ENCODE results near the gene DGKG.

The DGKG gene

GRCh38 chr3:186236357-186237020, 125.5 kb downstream of the DGKG start:
- no peak for TF ChIP-seq EZH2phosphoT487 (IDR thresholded peaks at IDR 0.05; ENCODE audit: borderline replicate concordance, low read length)
- no peak for TF ChIP-seq CTCF (IDR thresholded peaks at IDR 0.05; ENCODE audit: low read depth, low read length, poor library complexity, severe bottlenecking)
- Histone ChIP-seq H3K79me2 (ENCODE audit: control insufficient read depth, low read length) (no peaks in the 10 kb centered on the region), H3K4me1 (ENCODE audit: control insufficient read depth, low read length) (peaks cover 11% of the 10 kb centered on the region), H3K4me2 (ENCODE audit: low read length) (no peak overlapping the region), H3K27me3 (ENCODE audit: control insufficient read depth, low read length) (peaks cover 13% of the 10 kb centered on the region), H3K9me2 (replicated peaks; ENCODE audit: control insufficient read depth, low read length) (no peaks in the 10 kb centered on the region), H3K36me3 (ENCODE audit: control insufficient read depth, low read length) (no peaks in the 10 kb centered on the region), H3K4me3 (ENCODE audit: low read length) (no peak overlapping the region), H3F3A (ENCODE audit: control insufficient read depth, insufficient read depth) (no peaks in the 10 kb centered on the region), H3K27ac (ENCODE audit: low read depth, low read length) (no peak overlapping the region), H4K20me1 (ENCODE audit: control insufficient read depth, insufficient read depth, low read depth, low read length) (no peaks in the 10 kb centered on the region), H3K9me3 (ENCODE audit: control insufficient read depth, insufficient read depth, low read length) (no peaks in the 10 kb centered on the region)

GRCh38 chr3:186235554-186235953, 126.5 kb downstream of the DGKG start:
- no peak overlapping the region for H3K27ac ChIP-seq (ENCODE audit: low read depth, low read length)
- H3K79me2 ChIP-seq (ENCODE audit: control insufficient read depth, low read length), result no peaks in the 10 kb centered on the region
- H3K9me2 ChIP-seq (replicated peaks; ENCODE audit: control insufficient read depth, low read length), result no peaks in the 10 kb centered on the region
- H3K4me2 ChIP-seq (ENCODE audit: low read length), result peak overlapping the region; percentile 45
- H3K9me3 ChIP-seq (ENCODE audit: control insufficient read depth, insufficient read depth, low read length), result no peaks in the 10 kb centered on the region
- H3K4me1 ChIP-seq (ENCODE audit: control insufficient read depth, low read length), result peaks cover 11% of the 10 kb centered on the region
- no peak overlapping the region for H3K4me3 ChIP-seq (ENCODE audit: low read length)
- no peak for TF ChIP-seq CTCF (IDR thresholded peaks at IDR 0.05; ENCODE audit: low read depth, low read length, poor library complexity, severe bottlenecking)
- TF ChIP-seq EZH2phosphoT487 (IDR thresholded peaks at IDR 0.05; ENCODE audit: borderline replicate concordance, low read length), result no peak
- H3K36me3 ChIP-seq (ENCODE audit: control insufficient read depth, low read length), result no peaks in the 10 kb centered on the region
- H3F3A ChIP-seq (ENCODE audit: control insufficient read depth, insufficient read depth), result no peaks in the 10 kb centered on the region
- peaks cover 13% of the 10 kb centered on the region for H3K27me3 ChIP-seq (ENCODE audit: control insufficient read depth, low read length)
- no peaks in the 10 kb centered on the region for H4K20me1 ChIP-seq (ENCODE audit: control insufficient read depth, insufficient read depth, low read depth, low read length)

- no peak overlapping the region for H3K4me2 ChIP-seq (ENCODE audit: low read length)
These were observed 127.9 kb downstream of the DGKG start for GRCh38 chr3:186234152-186234551.

More at GRCh38 chr3:186234152-186234551, 127.9 kb downstream of the DGKG start:
- Histone ChIP-seq H3K9me2 (replicated peaks; ENCODE audit: control insufficient read depth, low read length) (no peaks in the 10 kb centered on the region), H3K27me3 (ENCODE audit: control insufficient read depth, low read length) (peaks cover 13% of the 10 kb centered on the region), H3F3A (ENCODE audit: control insufficient read depth, insufficient read depth) (no peaks in the 10 kb centered on the region), H3K4me3 (ENCODE audit: low read length) (no peak overlapping the region), H3K36me3 (ENCODE audit: control insufficient read depth, low read length) (no peaks in the 10 kb centered on the region), H3K9me3 (ENCODE audit: control insufficient read depth, insufficient read depth, low read length) (no peaks in the 10 kb centered on the region), H3K27ac (ENCODE audit: low read depth, low read length) (no peak overlapping the region), H3K79me2 (ENCODE audit: control insufficient read depth, low read length) (no peaks in the 10 kb centered on the region), H4K20me1 (ENCODE audit: control insufficient read depth, insufficient read depth, low read depth, low read length) (no peaks in the 10 kb centered on the region), H3K4me1 (ENCODE audit: control insufficient read depth, low read length) (peaks cover 11% of the 10 kb centered on the region)
- TF ChIP-seq EZH2phosphoT487 (IDR thresholded peaks at IDR 0.05; ENCODE audit: borderline replicate concordance, low read length), result no peak
- no peak for TF ChIP-seq CTCF (IDR thresholded peaks at IDR 0.05; ENCODE audit: low read depth, low read length, poor library complexity, severe bottlenecking)
